Breast epithelium (tissue), 3 donors: ENCODE measurements around the gene GNB1.

ENCODE experiments used
- POLR2A ChIP-seq: fragments of 450-650 bp; IDR thresholded peaks from one replicate; pipeline ENCODE4 v1.6.1; 2016; ENCODE audit warnings: antibody characterized with exemption, mild to moderate bottlenecking, moderate library complexity
- POLR2AphosphoS5 ChIP-seq, 3 donors: sonication (generic); formaldehyde crosslinking; IDR thresholded peaks; one replicate each; pipeline ENCODE4 v1.6.1; 2017; ENCODE audit warnings: antibody characterized with exemption in 3 of 3
- TF ChIP-seq, protein P1 (sequence below), 3 donors: fragments of 450-650 bp; IDR thresholded peaks; one replicate each; pipeline ENCODE4 v1.5.1; 2016 to 2017; ENCODE audit warnings: antibody characterized with exemption in 3 of 3, mild to moderate bottlenecking in 3 of 3, moderate library complexity in 3 of 3

DNA sequence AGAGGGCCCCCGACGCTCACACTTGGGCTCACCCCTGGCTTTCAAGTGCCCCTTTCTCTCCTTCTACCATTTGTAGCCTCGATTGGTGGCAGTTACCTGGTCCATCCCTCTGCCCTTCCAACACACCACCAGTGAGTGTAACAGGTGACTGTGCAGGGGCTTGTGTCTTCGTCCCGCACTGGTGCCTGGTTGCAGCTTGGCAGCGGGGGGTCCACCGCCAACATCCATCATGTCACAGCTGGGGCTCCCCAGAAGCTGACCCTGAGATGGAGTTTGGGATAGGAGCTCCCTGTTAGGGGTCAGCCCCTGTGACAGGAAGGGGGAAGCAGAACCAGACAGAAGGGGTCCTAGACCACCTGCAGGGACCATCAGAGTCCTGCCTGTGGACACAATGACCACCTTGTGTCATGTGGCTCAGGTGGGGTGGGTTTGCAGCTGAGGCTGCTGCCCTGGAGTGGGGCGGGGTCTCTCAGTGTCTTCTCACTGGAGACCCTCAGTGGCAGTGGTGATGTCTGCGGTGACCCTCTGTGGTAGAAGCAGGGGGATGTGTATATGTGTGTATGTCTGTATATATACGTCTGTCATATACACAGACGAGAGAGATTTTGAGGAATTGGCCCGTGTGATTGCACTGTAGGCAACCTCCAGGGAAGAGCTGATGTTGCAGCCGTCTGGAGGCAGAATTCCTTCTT, 20.6 kb upstream of the GNB1 start:
- no peak for TF ChIP-seq POLR2A
- TF ChIP-seq, protein P1, sequence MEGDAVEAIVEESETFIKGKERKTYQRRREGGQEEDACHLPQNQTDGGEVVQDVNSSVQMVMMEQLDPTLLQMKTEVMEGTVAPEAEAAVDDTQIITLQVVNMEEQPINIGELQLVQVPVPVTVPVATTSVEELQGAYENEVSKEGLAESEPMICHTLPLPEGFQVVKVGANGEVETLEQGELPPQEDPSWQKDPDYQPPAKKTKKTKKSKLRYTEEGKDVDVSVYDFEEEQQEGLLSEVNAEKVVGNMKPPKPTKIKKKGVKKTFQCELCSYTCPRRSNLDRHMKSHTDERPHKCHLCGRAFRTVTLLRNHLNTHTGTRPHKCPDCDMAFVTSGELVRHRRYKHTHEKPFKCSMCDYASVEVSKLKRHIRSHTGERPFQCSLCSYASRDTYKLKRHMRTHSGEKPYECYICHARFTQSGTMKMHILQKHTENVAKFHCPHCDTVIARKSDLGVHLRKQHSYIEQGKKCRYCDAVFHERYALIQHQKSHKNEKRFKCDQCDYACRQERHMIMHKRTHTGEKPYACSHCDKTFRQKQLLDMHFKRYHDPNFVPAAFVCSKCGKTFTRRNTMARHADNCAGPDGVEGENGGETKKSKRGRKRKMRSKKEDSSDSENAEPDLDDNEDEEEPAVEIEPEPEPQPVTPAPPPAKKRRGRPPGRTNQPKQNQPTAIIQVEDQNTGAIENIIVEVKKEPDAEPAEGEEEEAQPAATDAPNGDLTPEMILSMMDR (IDR thresholded peaks at IDR 0.05): no peak
- TF ChIP-seq POLR2AphosphoS5 (IDR thresholded peaks at IDR 0.05): no peak
